K562 (cell line): Measurements from ENCODE around the gene CSTA. TPM values are rescaled to one million over a fixed set of nuclear protein-coding genes. Genes with fewer than 3 reads are reported as not detected.

Experiments used
- ATAC-seq: fragments of 200-7000 bp; cut with Tn5 transposase; 3 replicates; pipeline ENCODE4 v1.9.1; 2020; ENCODE audit warnings: moderate library complexity
- BruUV-seq: library from RNA; stranded (reverse); fragments of 400-500 nt; replicated peaks from 2 replicates; lab custom pipeline; 2021; lab: Mats Ljungman, UMichigan
- CTCF ChIA-PET: fragments of 300-600 bp; formaldehyde crosslinking; extraction: SDS; loops from one replicate; lab custom pipeline; 2021; ENCODE audit warnings: low intra/inter-chr PET ratio; lab: Yijun Ruan, JAX
- POLR2A ChIA-PET: fragments of 300-600, 350-650 bp; sonication (Branson Sonifier 250); formaldehyde crosslinking; extraction: SDS; loops from one replicate; lab custom pipeline; 2021; ENCODE audit warnings: antibody characterized with exemption, inconsistent platforms; lab: Yijun Ruan, JAX
- DNase-seq, 4 experiments: peaks; one replicate each; pipeline versions ENCODE4 v3.0.0 to v3.0.0-alpha.2; 2011 to 2018; ENCODE audit warnings: low spot score in 3 of 4, mixed read lengths in 3 of 4; ENCODE audit errors: extremely low read depth in 1 of 4
- FAIRE-seq: peaks from 2 replicates; lab custom pipeline; 2011; peaks lifted over from hg19 to GRCh38; lab: Jason Lieb, UNC
- H2AFZ ChIP-seq: 2 replicates; pipeline ENCODE4 v1.6.0; 2011; ENCODE audit warnings: low read depth, low read length, control low read depth, inconsistent platforms
- H3K27ac ChIP-seq: fragments of 200-600 bp; 3 replicates; pipeline ENCODE4 v1.8.0; 2011; ENCODE audit warnings: low read depth, mild to moderate bottlenecking, control low read depth, inconsistent platforms, low read length, moderate library complexity, mixed read lengths; ENCODE audit errors: extremely low read depth
- H3K27me3 ChIP-seq, 2 experiments: fragments of 300-600 bp in 1 of 2; 2 replicates in 1 of 2; 3 replicates in 1 of 2; pipeline versions ENCODE4 v1.6.0 to v1.8.0; 2011; ENCODE audit warnings: inconsistent platforms in 2 of 2, low read length in 2 of 2, mild to moderate bottlenecking in 1 of 2, mixed read lengths in 1 of 2, moderate library complexity in 1 of 2; ENCODE audit not compliant: control insufficient read depth in 2 of 2, insufficient read depth in 2 of 2
- H3K36me3 ChIP-seq: fragments of 300-600 bp; 3 replicates; pipeline ENCODE4 v1.8.0; 2011; ENCODE audit warnings: mild to moderate bottlenecking, low read length, inconsistent platforms; ENCODE audit not compliant: control insufficient read depth, insufficient read depth
- H3K4me1 ChIP-seq, 2 experiments: fragments of 200-600 bp in 1 of 2; replicated peaks in 1 of 2; 2 replicates in 1 of 2; 3 replicates in 1 of 2; pipeline versions ENCODE4 v1.5.1 to v1.8.0; 2011; ENCODE audit warnings: inconsistent platforms in 2 of 2, low read length in 2 of 2, mild to moderate bottlenecking in 1 of 2, mixed read lengths in 1 of 2, moderate library complexity in 1 of 2; ENCODE audit not compliant: control insufficient read depth in 2 of 2, insufficient read depth in 2 of 2
- H3K4me2 ChIP-seq: 2 replicates; pipeline ENCODE4 v1.6.1; 2011; ENCODE audit warnings: low read length, control low read depth, inconsistent platforms, mixed read lengths; ENCODE audit not compliant: insufficient read depth
- H3K4me3 ChIP-seq: fragments of 200-600 bp; sonication (generic), shearing (Covaris generic); 2 replicates; pipeline ENCODE4 v1.5.1; 2016; ENCODE audit warnings: control low read depth, inconsistent platforms
- H3K79me2 ChIP-seq: fragments of 200-600 bp; 3 replicates; pipeline ENCODE4 v1.8.0; 2011; ENCODE audit warnings: low read length, inconsistent platforms; ENCODE audit not compliant: control insufficient read depth, insufficient read depth
- H3K9ac ChIP-seq, 2 experiments: 2 replicates each; pipeline versions ENCODE4 v1.6.0 to v1.6.1; 2011; ENCODE audit warnings: low read depth in 2 of 2, low read length in 2 of 2, control low read depth in 1 of 2, inconsistent platforms in 1 of 2, mild to moderate bottlenecking in 1 of 2, mixed read lengths in 1 of 2; ENCODE audit not compliant: insufficient read depth in 1 of 2
- H3K9me1 ChIP-seq: one replicate; pipeline ENCODE4 v1.6.0; 2011; ENCODE audit warnings: inconsistent platforms, mild to moderate bottlenecking, low read length, moderate library complexity; ENCODE audit not compliant: control insufficient read depth, insufficient read depth
- H3K9me3 ChIP-seq: replicated peaks from 2 replicates; pipeline ENCODE4 v1.5.1; 2011; ENCODE audit warnings: low read depth, low read length, inconsistent platforms; ENCODE audit not compliant: control insufficient read depth, insufficient read depth
- H4K20me1 ChIP-seq: replicated peaks from 2 replicates; pipeline ENCODE4 v1.6.1; 2011; ENCODE audit warnings: low read length, inconsistent platforms, mixed read lengths; ENCODE audit not compliant: control insufficient read depth, insufficient read depth
- IRF9 ChIP-seq: fragments of 450-650 bp; IDR thresholded peaks from 2 replicates; pipeline ENCODE4 v1.6.1; 2016; ENCODE audit warnings: missing biosample characterization, missing genetic modification characterization
- MTA1 ChIP-seq: fragments of 450-650 bp; IDR thresholded peaks from 2 replicates; pipeline ENCODE4 v1.6.1; 2017; ENCODE audit warnings: borderline replicate concordance
- RBBP5 ChIP-seq: fragments of 200-600 bp; sonication (generic); IDR thresholded peaks from 2 replicates; pipeline ENCODE4 v1.6.1; 2012; ENCODE audit warnings: borderline replicate concordance, mild to moderate bottlenecking, low read length, control low read depth, inconsistent platforms; ENCODE audit not compliant: insufficient read depth, poor library complexity, severe bottlenecking
- TAL1 ChIP-seq: fragments of 450-650 bp; IDR thresholded peaks from 2 replicates; pipeline ENCODE4 v1.6.1; 2016; ENCODE audit warnings: mild to moderate bottlenecking
- VEZF1 ChIP-seq: fragments of 200-800 bp; sonication (Bioruptor generic); IDR thresholded peaks from 2 replicates; pipeline ENCODE4 v1.6.1; 2017; ENCODE audit warnings: missing genetic modification characterization, missing compliant biosample characterization
- WGBS: fragments of 100-300 bp; shearing (Covaris generic); methylation state at CpG from one replicate; pipeline ENCODE4 v1.1.6; 2016; ENCODE audit warnings: low coverage, mixed read lengths; ENCODE audit not compliant: insufficient coverage; ENCODE audit errors: missing lambda C conversion rate; 5-methylcytosine and 5-hydroxymethylcytosine counted together
- in situ Hi-C: fragments of 300-500 bp; cut with MboI; formaldehyde crosslinking; loops from 4 replicates; pipeline ENCODE4 v1.15.0; 2018; ENCODE audit warnings: inconsistent platforms, mixed read lengths
- intact Hi-C: fragments of 100-400 bp; cut with micrococcal nuclease; formaldehyde crosslinking; loops from 2 replicates; pipeline ENCODE4 v1.14.2; 2022
- polyA plus RNA-seq, 8 experiments: library from polyadenylated mRNA; depleted of rRNA in 4 of 8; stranded (reverse) in 5 of 8; unstranded in 3 of 8; fragments of >200 nt; fragmentation: Nextera tagmentation in 2 of 8; fragmentation: Illumina TruSeq in 1 of 8; extraction: Ambion mirVana in 2 of 8; extraction: Trizol in 1 of 8; gene quantifications; 2 replicates each; pipeline versions ENCODE4 v1.2.1 to v1.2.3, GENCODE V29; 2011 to 2014; ENCODE audit warnings: inconsistent platforms in 1 of 8, missing spikeins in 1 of 8
- total RNA-seq, 7 experiments: library from RNA; depleted of rRNA in 6 of 7; stranded (reverse); fragments of >200 nt in 6 of 7; fragmentation: Illumina TruSeq in 2 of 7; extraction: Trizol in 2 of 7; gene quantifications; 2 replicates each; pipeline versions ENCODE4 v1.2.1 to v1.2.3, GENCODE V29; 2011 to 2021; ENCODE audit warnings: low replicate concordance in 1 of 7

The CSTA gene
- total and polyA plus RNA-seq, 9 of the 15 experiments (the other 6 are each of a cell fraction or from before 2014, with no cell fraction given): 0.11 to 3.1 (median 1.1) TPM

GRCh38 chr3:122313281-122313680, 11.8 kb upstream of the CSTA start:
- POLR2A ChIA-PET: no interaction called here
- no peak overlapping the region for H3K9ac ChIP-seq
- in situ Hi-C loops: no loop called here

More at GRCh38 chr3:122313281-122313680, 11.8 kb upstream of the CSTA start:
- Histone ChIP-seq H2AFZ (no peak overlapping the region), H3K9me3 (no peaks in the 10 kb centered on the region), H3K4me1 (no peaks in the 10 kb centered on the region; a peak in 1 of 5 replicates), H3K27me3 (peaks cover 0 to 6% of the 10 kb centered on the region in 2 experiments; a peak in 1 of 5 replicates), H3K36me3 (no peaks in the 10 kb centered on the region), H3K79me2 (no peaks in the 10 kb centered on the region), H3K27ac (no peak overlapping the region), H3K9me1 (no peaks in the 10 kb centered on the region), H3K4me3 (no peak overlapping the region), H3K4me2 (no peak overlapping the region), H4K20me1 (no peaks in the 10 kb centered on the region)
- DNase-seq: no peak
- TF ChIP-seq MTA1 (no peak), IRF9 (tag) (no peak), VEZF1 (CRISPR knock-in tag) (no peak), TAL1 (no peak), RBBP5 (no peak)
- FAIRE-seq: no peak
- WGBS: 0% methylated on average over 3 of the region's 3 CpGs
- no TSS peak for BruUV-seq
- intact Hi-C loops: no loop called here
- no peak for ATAC-seq
- CTCF ChIA-PET: no interaction called here
